Measurements from ENCODE around the gene LONRF3. TPM values are rescaled to one million over a fixed set of nuclear protein-coding genes. Genes with fewer than 3 reads are reported as not detected.

Gene LONRF3
- total RNA-seq, 1 experiment from 2014 or later, result not detected

DNA sequence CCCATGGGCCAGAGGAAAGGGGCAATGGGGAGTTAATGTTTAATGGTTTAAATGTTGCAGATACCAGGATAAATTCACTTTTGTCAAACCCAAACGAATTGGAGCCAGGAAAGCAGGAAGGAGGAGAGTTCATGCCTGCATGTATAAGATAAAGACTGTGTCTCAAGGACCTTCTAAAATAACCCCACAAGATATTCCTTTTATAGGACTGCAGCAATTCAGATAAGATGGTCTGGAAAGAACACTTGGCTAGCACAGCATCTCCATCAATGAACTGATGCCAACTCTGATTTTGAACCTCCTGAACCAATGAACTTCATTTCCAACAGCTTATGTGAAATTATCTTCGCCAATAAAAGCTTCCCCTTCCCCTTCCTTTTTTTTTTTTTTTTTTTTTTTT, 31.3 kb upstream of the LONRF3 start:
- ChIA-PET POLR2A (no interaction called here), CTCF (interaction anchor here (0.6 kb wide), 1 partner anchor 842 kb away, joined by 3 read pairs; no protein-coding TSS in a partner anchor)
- ATAC-seq (no peak), DNase-seq (ENCODE audit: low spot score) (no peak)
- H3K27me3 Mint-ChIP-seq (ENCODE audit: low read depth), result peaks cover 16% of the 10 kb centered on the region
- H3K4me1 Mint-ChIP-seq, result no peaks in the 10 kb centered on the region
- H3K27ac Mint-ChIP-seq, result no peak overlapping the region
- TF ChIP-seq ZNF232 (CRISPR knock-in tag; IDR thresholded peaks at IDR 0.05) (no peak), ATF1 (CRISPR knock-in tag; IDR thresholded peaks at IDR 0.05) (no peak), CDX4 (CRISPR knock-in tag; IDR thresholded peaks at IDR 0.05; ENCODE audit: borderline replicate concordance) (no peak), USF1 (CRISPR knock-in tag; IDR thresholded peaks at IDR 0.05) (no peak), ZNF532 (CRISPR knock-in tag; IDR thresholded peaks at IDR 0.05; ENCODE audit: borderline replicate concordance) (no peak), ERG (CRISPR knock-in tag; IDR thresholded peaks at IDR 0.05) (no peak), GRHL2 (CRISPR knock-in tag; IDR thresholded peaks at IDR 0.05; ENCODE audit: insufficient replicate concordance, severe bottlenecking) (no peak), ZNF423 (CRISPR knock-in tag; IDR thresholded peaks at IDR 0.05) (no peak), RELA (CRISPR knock-in tag; IDR thresholded peaks at IDR 0.05; ENCODE audit: borderline replicate concordance) (no peak), ZNF219 (CRISPR knock-in tag; IDR thresholded peaks at IDR 0.05; ENCODE audit: borderline replicate concordance) (no peak), KAT7 (CRISPR knock-in tag; IDR thresholded peaks at IDR 0.05; ENCODE audit: borderline replicate concordance) (no peak), SMAD3 (CRISPR knock-in tag; IDR thresholded peaks at IDR 0.05; ENCODE audit: borderline replicate concordance) (no peak), ZNF416 (CRISPR knock-in tag; IDR thresholded peaks at IDR 0.05) (no peak), NR3C1 (CRISPR knock-in tag; conservative IDR thresholded peaks at IDR 0.05; ENCODE audit: low read depth) (no peak), ELF4 (CRISPR knock-in tag; IDR thresholded peaks at IDR 0.05; ENCODE audit: low read depth) (no peak)
- TF ChIP-seq, protein P1, sequence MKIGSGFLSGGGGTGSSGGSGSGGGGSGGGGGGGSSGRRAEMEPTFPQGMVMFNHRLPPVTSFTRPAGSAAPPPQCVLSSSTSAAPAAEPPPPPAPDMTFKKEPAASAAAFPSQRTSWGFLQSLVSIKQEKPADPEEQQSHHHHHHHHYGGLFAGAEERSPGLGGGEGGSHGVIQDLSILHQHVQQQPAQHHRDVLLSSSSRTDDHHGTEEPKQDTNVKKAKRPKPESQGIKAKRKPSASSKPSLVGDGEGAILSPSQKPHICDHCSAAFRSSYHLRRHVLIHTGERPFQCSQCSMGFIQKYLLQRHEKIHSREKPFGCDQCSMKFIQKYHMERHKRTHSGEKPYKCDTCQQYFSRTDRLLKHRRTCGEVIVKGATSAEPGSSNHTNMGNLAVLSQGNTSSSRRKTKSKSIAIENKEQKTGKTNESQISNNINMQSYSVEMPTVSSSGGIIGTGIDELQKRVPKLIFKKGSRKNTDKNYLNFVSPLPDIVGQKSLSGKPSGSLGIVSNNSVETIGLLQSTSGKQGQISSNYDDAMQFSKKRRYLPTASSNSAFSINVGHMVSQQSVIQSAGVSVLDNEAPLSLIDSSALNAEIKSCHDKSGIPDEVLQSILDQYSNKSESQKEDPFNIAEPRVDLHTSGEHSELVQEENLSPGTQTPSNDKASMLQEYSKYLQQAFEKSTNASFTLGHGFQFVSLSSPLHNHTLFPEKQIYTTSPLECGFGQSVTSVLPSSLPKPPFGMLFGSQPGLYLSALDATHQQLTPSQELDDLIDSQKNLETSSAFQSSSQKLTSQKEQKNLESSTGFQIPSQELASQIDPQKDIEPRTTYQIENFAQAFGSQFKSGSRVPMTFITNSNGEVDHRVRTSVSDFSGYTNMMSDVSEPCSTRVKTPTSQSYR (CRISPR knock-in tag; IDR thresholded peaks at IDR 0.05), result no peak
- TF ChIP-seq, protein P2, sequence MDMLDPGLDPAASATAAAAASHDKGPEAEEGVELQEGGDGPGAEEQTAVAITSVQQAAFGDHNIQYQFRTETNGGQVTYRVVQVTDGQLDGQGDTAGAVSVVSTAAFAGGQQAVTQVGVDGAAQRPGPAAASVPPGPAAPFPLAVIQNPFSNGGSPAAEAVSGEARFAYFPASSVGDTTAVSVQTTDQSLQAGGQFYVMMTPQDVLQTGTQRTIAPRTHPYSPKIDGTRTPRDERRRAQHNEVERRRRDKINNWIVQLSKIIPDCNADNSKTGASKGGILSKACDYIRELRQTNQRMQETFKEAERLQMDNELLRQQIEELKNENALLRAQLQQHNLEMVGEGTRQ (CRISPR knock-in tag; IDR thresholded peaks at IDR 0.05), result no peak
- TF ChIP-seq, protein P3, sequence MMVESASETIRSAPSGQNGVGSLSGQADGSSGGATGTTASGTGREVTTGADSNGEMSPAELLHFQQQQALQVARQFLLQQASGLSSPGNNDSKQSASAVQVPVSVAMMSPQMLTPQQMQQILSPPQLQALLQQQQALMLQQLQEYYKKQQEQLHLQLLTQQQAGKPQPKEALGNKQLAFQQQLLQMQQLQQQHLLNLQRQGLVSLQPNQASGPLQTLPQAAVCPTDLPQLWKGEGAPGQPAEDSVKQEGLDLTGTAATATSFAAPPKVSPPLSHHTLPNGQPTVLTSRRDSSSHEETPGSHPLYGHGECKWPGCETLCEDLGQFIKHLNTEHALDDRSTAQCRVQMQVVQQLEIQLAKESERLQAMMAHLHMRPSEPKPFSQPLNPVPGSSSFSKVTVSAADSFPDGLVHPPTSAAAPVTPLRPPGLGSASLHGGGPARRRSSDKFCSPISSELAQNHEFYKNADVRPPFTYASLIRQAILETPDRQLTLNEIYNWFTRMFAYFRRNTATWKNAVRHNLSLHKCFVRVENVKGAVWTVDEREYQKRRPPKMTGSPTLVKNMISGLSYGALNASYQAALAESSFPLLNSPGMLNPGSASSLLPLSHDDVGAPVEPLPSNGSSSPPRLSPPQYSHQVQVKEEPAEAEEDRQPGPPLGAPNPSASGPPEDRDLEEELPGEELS (CRISPR knock-in tag; IDR thresholded peaks at IDR 0.05), result no peak
- no peaks in the 10 kb centered on the region for H3K36me3 Mint-ChIP-seq
- H3K9me3 Mint-ChIP-seq, result no peaks in the 10 kb centered on the region
- H3K4me3 Mint-ChIP-seq, result no peak overlapping the region
